ENCODE measurements around the gene TECR. TPM values are rescaled to one million over a fixed set of nuclear protein-coding genes. Genes with fewer than 3 reads are reported as not detected.

Gene TECR, protein sequence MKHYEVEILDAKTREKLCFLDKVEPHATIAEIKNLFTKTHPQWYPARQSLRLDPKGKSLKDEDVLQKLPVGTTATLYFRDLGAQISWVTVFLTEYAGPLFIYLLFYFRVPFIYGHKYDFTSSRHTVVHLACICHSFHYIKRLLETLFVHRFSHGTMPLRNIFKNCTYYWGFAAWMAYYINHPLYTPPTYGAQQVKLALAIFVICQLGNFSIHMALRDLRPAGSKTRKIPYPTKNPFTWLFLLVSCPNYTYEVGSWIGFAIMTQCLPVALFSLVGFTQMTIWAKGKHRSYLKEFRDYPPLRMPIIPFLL
- 142 to 192 TPM (median 181 TPM) in 5 replicates for total RNA-seq (2022; extraction: Qiagen RNA extraction)

DNA sequence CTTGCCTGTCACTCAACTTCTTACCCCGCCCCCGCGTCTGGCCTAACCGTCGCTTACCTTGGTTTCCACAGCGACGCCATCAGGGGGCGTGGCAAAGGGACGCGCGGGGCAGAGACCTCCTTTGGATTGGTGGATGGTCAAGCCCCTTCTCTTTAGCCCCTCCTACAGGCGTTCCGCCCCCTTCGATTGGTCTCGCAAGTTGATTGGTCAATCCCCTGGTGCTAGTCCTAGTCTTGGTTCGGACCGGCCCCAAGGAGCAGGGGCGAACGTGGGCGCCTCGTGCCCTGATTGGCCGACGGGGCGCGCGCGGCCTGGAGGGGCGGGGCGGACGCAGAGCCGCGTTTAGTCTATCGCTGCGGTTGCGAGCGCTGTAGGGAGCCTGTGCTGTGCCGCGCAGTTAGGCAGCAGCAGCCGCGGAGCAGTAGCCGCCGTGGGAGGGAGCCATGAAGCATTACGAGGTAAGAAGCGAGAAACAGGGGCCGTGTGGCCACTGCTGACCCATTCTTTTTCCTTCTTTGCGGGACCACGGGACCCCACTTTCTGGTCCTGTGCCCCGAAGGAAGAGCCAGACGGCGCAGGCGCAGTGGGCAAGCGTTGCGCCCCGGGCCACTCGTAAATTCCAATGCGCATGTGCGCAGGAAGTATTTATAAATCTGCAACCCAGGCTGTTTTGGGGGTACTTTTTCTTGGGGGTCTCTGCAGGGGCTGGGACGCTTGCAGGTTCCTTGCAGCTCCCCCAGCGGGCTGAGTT, at the start of gene TECR:
TSS of gene TECR (plus strand) at position 341 of the 751 bp plus-strand sequence. CDS start at position 444, 103 bp downstream.

DNA sequence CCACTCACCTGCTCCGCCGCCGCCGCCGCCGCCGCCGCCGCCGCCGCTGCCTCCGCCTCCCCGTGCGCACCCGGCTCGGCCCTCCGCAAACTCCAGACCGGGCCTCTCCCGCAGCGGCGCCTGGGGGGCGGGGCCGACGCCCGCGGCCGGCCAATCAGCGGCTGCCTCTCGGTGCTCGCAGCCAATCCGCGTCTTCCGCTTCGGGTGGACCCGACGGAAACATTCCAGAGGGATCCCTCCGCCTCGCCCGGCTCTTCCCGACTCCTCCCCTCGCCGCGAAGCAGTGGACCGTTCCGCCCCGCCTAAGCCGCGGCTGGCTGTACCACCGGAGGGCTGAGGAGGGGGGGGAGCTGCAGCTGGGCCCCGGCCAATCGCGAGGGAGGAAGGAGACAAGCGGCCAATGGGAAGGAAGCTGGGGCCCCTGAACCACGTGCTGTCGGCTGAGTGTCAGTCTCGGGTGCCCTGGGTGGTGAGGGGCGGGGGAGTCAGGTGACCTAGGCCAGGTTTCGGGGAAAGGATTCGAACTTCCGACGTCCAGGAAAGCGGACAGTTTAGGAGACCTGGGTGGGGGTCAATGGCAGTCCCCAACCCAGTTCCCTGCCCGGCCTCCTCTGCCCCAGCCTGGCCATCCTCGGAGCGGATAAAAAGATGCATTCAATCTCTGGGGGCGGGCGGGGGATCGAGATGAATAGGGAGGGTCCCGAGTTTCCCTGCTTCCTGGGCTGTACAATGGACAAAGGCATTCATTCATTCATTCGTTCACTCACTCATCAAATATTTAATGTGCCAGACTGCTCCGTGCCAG, 33.2 kb upstream of the TECR start, which contains the start of gene GIPC1:
TSS of gene GIPC1 (minus strand) at position 99 of the 805 bp plus-strand sequence. CDS start 13,151 bp downstream, outside the sequence.

DNA sequence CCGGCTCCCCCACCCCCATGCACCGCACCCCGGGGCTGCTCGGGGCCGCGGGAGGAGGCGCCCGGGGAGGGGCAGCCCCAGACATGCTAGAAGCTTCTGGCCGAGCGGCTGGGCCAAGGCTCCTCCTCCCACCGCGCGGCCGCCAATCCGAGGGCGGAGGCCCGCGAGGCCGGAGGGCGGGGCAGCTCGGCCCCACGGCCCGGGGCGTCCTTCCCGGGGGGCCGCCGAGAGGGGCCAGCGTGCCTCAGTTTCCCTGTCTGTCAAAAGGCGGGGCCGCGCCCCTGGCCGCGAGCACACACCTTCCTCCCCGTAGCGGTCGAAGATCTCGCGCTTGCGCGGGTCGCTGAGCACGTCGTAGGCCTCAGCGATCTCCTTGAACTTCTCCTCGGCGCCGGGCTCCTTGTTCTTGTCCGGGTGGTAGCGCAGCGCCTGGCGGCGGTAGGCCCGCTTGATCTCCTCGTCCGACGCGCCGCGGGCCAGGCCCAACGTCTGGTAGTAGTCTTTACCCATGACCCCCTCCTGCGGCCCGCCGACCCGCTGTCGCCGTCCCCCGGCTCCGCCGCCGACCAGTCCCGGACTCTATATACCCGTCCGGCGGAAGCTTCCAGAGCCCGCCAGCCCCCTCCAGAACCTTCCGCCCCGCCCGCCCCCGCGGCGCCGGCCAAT, 11.4 kb upstream of the TECR start, which contains the start of gene DNAJB1:
TSS of gene DNAJB1 (minus strand) at position 558 of the 666 bp plus-strand sequence. CDS start at position 510, 48 bp downstream.

DNA sequence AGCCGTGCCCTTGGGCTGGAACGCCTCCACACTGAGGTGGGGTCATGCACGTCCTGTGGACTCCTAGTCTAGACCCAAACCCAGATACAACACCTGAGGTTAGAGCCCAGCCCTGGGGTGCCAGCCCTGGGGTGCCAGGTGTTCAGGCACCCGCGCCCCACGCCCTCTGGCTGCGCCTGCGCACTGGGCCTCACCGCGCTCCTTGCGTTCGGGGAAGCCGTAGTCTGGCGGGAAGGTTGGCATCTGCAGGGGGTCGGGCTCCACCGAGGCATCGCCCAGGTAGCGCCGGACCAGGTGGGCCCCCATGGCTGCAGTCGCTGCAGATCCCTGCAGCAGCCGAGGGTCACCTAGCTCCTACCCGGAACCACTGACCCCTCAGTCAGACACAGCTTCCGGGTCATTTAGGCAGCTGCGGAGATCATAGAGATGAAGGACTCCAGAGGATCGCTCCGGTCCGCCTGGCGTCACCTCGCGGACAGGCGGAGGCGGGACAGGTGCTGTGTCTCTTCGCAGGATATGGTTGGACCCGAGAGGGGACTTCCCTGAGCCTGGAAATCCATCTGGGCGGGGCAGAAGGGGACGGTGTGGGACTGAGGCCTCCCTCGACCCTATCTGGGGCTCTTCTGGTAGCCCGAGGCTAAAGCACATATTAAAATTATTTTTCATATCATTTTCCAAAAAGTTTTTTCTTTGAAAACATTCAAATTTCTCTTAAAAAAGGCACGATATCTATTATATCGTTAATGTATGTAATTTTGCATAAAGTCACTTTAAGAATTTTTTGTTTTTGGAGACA, 42.5 kb downstream of the TECR start, which contains the start of gene NDUFB7:
TSS of gene NDUFB7 (minus strand) at position 372 of the 796 bp plus-strand sequence. CDS start at position 306, 66 bp downstream.

DNA sequence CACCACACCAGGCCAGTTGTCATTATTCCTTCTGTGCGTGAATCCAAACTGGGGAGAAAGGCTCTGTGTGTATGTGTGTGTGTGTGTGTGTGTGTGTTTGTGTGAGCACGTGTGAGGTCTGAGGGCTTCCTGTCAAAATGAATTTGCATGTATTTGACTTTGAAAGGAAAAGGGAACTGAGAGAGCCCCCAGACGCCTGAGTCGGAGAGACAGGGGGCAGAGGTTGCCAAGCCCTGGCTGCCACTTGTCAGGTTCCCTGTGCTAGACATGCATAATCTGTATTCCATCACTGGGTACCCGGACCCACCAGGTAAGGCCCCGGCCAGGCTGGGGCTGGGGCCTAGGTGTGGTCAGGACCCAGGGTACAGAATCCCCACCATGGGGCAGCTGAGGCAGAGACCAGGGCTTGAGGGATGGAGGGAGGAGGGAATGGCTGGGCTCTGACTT, 53.5 kb downstream of the TECR start, which contains the start of gene CLEC17A:
TSS of gene CLEC17A (plus strand) at position 191 of the 447 bp plus-strand sequence. CDS start at position 268, 77 bp downstream.

Other genes starting within 250 kb of the TECR start
- 66.9 to 87.5 TPM (median 83.9 TPM) in 5 replicates for gene ADGRE5, start 148.2 kb upstream of the TECR start, total RNA-seq (2022; extraction: Qiagen RNA extraction)
- 106 to 130 TPM (median 119 TPM) in 5 replicates for gene DDX39A, start 110.3 kb upstream of the TECR start, total RNA-seq (2022; extraction: Qiagen RNA extraction)
- 65.6 to 93.4 TPM (median 81.1 TPM) in 5 replicates for gene PKN1, start 96.3 kb upstream of the TECR start, total RNA-seq (2022; extraction: Qiagen RNA extraction)
- gene PTGER1, start 54.2 kb upstream of the TECR start, total RNA-seq (2022; extraction: Qiagen RNA extraction), result 0.08 to 0.14 TPM (median 0.12 TPM) in 4 of 5 replicates, not detected in the other
- gene GIPC1, start 33.5 kb upstream of the TECR start, total RNA-seq (2022; extraction: Qiagen RNA extraction), result 91.4 to 163 TPM (median 158 TPM) in 5 replicates
- gene DNAJB1, start 11.2 kb upstream of the TECR start, total RNA-seq (2022; extraction: Qiagen RNA extraction), result 184 to 267 TPM (median 235 TPM) in 5 replicates
- 160 to 195 TPM (median 190 TPM) in 5 replicates for gene NDUFB7, start 42.5 kb downstream of the TECR start, total RNA-seq (2022; extraction: Qiagen RNA extraction)
- gene CLEC17A, start 53.5 kb downstream of the TECR start, total RNA-seq (2022; extraction: Qiagen RNA extraction), result not detected in 5 replicates
- not detected in 5 replicates for gene ADGRE3, start 145.2 kb downstream of the TECR start, total RNA-seq (2022; extraction: Qiagen RNA extraction)
- gene ZNF333, start 160.5 kb downstream of the TECR start, total RNA-seq (2022; extraction: Qiagen RNA extraction), result 2.2 to 3.4 TPM (median 2.7 TPM) in 5 replicates
- gene ADGRE2, start 249.0 kb downstream of the TECR start, total RNA-seq (2022; extraction: Qiagen RNA extraction), result 0.43 to 0.93 TPM (median 0.80 TPM) in 5 replicates